Measurements from ENCODE around the gene TAF1A.

- TF ChIP-seq EZH2 (IDR thresholded peaks at IDR 0.05; ENCODE audit: insufficient read depth, poor library complexity, severe bottlenecking) (no peak), EZH2phosphoT487 (IDR thresholded peaks at IDR 0.05; ENCODE audit: insufficient read depth, low read depth) (no peak)
Observed at GRCh38 chr1:222525951-222526350, 63.8 kb downstream of the TAF1A start.
